SH-SY5Y (cell line): ENCODE measurements around the gene OTUD4.

Experiments
- GATA2 ChIP-seq: IDR thresholded peaks from 2 replicates; pipeline ENCODE4 v1.6.1; 2011; ENCODE audit warnings: mild to moderate bottlenecking, low read depth, low read length
- GATA3 ChIP-seq: IDR thresholded peaks from 2 replicates; pipeline ENCODE4 v1.6.1; 2011; ENCODE audit warnings: low read depth, mild to moderate bottlenecking, low read length, moderate library complexity

DNA sequence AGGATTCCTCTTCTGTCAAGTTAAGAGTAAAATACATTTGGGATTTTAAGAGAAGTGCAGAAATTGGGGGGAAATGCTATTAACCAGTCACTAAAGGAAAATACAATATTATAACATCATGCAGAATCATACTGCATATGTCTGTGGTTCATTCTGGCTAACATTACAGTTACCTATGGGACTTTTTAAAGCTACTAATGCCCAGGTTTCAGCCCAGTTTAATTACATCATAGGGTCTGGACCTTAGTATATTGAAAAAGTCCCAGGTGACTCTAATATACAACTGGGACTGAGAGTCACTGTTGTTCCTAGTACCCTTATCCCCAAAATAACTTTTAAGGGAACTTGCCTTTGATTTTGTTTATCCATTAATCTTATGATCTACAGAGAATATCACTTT is 72.3 kb downstream of the OTUD4 start:
- TF ChIP-seq GATA2 (no peak), GATA3 (no peak)
